GM21529 (cell line): ENCODE results near the gene MYL2.

Experiments used
- ATAC-seq: cut with Tn5 transposase; IDR thresholded peaks from one replicate; pipeline ENCODE4 v1.9.1; 2021; ENCODE audit not compliant: unreplicated experiment

MYL2 gene

GRCh38 chr12:110901401-110901800, 19.0 kb downstream of the MYL2 start:
- no peak for ATAC-seq

DNA sequence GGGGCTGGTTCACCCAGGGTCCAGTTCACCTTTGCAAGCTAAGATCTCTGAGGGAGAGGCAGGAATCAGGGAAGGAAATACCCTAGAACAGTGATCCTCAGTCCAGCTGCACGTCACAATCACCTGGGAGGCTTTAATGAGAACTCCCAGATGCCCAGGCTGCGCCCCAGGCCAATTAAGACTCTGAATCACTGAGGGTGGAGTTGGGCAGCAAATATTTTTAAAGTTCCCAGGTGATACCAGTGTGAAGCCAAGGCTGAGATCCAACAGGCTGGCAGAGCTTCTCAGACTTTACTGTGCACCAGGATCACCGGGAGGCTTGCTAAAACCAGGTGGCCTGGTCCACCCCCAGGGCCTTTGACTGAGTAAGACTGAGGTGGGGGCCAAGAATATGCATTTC, 23.8 kb downstream of the MYL2 start:
- ATAC-seq = no peak

DNA sequence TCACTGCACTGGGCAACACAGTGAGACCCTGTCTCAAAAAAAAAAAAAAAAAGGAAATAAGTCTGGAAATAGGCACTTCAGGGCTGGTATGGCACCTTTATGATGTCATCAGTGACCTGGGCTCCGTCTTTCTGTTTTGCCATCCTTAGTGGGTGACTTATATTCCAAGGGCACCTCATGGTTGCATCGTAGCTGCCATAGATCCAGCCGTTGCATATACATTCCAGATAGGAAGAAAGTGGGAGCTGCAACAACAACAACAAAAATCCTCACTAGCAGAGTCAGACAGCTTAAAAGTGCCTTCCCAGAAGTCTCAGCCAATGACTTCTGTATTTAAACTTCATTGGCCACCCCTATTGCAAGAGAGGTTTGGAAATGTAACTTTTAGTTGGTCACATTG, 26.4 kb downstream of the MYL2 start:
- ATAC-seq = no peak

DNA sequence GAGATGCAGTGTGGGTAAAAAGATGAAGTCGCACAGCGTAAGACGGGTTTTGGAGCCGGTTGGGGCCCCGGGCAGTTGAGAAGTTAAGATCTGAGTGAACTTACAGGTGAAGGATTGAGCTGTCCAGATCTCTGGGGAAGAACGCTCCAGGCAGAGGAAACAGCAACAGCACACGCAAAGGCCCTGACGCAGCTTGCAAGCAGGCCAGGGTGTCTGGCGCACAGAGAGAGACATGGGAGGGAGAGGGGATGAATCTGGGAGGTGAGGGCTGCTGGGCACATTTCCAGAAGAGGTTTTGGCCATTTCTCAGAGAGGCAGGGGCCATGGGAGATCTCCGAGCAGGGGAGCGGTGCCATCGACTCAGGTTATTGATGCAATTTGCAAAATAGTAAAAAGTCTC, 31.0 kb downstream of the MYL2 start:
- no peak for ATAC-seq

- no peak for ATAC-seq
Observed at GRCh38 chr12:110888256-110888991, 32.0 kb downstream of the MYL2 start.

DNA sequence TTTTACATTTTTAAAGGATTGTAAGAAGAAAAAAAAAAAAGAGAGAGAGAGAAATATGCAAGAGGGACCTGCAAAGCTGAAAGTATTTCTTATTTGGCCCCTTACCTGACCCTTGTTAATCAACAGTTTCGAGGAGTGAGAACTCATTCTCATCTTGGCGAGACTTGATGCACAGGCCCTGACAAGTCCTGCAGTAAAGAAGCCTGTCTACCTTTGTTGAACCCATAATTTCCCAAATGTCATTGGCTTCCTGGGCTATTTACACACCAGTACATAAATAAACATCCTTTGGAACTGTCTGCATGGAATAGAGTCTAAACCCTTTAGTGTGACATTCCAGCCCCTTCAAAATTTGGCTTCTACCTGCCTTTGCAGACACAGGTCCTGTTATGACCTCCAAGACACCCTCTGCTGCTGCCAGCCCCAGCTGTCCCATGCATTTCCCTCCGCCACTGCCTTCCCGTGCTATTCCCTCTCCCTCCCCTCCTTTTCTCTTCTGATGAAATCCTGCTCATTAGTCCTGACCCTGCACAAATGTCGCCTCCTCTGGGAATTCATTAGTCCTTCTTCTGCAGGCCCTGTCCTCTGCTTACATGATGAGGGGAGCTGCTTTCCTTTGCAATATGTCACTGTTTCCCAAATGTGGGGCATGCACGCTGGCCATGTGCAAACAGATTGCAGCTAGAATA, 35.1 kb downstream of the MYL2 start:
- ATAC-seq = no peak

DNA sequence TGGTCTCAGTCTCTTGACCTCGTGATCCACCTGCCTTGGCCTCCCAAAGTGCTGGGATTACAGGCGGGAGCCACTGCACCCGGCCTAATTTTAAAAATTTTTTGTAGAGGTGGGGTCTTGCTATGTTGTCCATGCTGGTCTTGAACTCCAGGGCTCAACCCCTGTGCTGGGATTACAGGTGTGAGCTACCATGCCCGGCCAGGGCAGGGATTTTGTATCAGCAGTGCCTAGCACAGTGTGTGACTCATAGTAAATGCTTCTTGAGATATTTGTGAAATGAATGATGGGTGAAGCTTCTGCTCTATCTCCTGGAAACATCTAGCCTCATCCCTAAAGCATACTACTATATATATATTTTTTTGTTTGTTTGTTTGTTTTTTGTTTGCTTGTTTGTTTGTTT, 37.1 kb downstream of the MYL2 start:
- no peak for ATAC-seq

DNA sequence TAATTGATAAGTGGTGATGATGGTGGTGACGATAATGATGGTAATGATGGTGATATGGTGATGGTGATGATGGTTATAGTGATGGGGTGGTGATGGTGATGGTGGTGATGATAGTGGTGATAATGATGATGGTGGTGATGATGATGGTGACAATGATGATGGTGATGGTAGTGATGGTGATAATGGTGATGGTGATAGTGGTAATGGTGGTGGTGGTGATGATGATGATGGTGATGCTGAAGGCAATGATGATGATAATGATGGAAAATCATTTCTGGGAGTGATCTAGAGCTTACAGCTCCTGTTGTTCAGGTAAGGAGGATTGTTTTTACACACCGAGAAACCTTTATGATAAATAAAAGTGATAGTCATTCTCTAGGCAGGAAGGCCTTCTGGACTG, 39.7 kb downstream of the MYL2 start:
- no peak for ATAC-seq

- ATAC-seq = no peak
Observed at GRCh38 chr12:110874781-110875180, 45.6 kb downstream of the MYL2 start.

- no peak for ATAC-seq
Observed at GRCh38 chr12:110874351-110874750, 46.0 kb downstream of the MYL2 start.

- ATAC-seq = no peak
Observed at GRCh38 chr12:110872100-110872499, 48.3 kb downstream of the MYL2 start.

GRCh38 chr12:110869803-110870202, 50.6 kb downstream of the MYL2 start:
- no peak for ATAC-seq

DNA sequence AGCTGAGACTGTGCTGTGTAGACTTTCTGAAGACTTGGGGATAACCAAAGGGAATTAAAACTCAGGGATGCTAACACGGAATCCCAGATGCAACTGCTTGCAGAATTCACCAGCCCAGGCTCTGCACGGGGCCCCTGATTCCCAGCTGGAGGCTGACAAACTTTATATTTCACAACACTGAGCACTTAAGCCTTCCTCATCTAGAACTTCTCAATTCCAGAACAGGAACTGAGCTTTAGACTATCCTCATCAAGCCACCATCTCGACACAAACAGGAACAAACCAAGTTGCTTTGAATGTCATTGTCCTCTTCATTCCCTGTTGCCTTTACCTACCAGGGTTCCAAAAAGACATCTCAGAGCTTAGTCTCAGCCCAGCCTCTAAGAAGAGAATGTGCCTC, 51.4 kb downstream of the MYL2 start:
- no peak for ATAC-seq

DNA sequence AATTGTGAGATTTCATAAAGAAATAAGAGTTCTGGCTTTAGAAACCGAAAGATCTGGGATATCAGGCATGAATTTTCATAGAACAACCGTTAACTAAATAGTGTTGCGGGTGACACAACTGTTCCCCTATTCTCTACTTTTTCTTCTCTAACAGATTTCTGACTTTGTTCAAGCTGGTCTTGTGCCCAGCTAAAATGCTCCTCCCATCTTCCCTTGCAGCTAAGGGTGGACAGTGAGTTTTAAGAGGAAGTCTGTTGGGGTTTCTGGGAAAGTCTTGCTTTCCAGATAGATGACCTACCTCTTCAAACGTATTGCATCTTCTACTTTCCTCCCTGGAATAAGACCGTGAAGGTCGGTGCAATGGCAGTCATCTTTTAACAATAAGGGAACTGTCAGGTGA, 54.9 kb downstream of the MYL2 start:
- no peak for ATAC-seq

DNA sequence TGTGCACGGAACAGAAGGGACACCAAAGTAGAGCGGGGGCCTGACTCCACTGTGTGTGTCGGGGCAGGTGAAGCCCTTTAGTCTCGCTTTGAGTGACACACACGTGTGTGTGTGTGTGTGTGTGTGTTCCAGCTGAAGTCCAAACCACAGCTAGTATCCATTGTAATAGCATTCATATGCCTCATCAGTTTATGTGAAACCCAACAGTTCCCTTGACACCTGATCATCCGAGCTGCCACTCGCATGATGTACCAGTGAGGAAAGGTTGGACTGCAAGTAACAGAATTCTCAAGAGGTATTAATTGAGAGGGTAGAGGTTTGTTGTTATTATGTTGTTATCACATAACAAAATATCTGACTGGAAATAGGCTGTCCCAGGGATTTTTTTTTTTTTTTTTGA, 57.2 kb downstream of the MYL2 start:
- no peak for ATAC-seq

DNA sequence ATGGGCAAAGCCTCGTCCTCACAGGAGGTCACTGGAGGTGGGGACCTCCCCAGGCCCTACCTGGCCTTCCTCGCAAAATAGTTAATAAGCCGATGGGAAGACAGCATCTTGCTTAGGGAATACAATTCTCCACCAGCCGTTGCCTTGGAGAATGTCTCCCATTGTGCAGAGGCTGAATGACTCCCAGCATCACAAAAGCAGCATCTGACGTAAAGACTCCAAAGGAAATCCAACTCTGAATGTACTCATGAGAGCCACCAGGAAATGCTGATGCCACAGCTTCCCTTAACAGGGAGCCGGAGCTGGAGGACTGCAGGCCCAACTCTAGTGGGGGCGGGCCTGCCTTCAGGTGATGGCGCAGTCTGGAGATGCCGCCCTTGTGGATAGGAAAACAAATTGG, 58.0 kb downstream of the MYL2 start:
- ATAC-seq = no peak

GRCh38 chr12:110861729-110862128, 58.6 kb downstream of the MYL2 start:
- ATAC-seq = no peak
